Panc1 (cell line): ENCODE results near the gene C11orf52.

Experiments used
- CTCF ChIP-seq: fragments of 450-650 bp; IDR thresholded peaks from 2 replicates; pipeline ENCODE4 v1.5.1; 2017; ENCODE audit warnings: mild to moderate bottlenecking
- POLR2AphosphoS5 ChIP-seq: IDR thresholded peaks from 2 replicates; pipeline ENCODE4 v1.6.1; 2012; ENCODE audit warnings: mild to moderate bottlenecking, low read depth, low read length, moderate library complexity
- SIN3A ChIP-seq: IDR thresholded peaks from 2 replicates; pipeline ENCODE4 v1.6.1; 2012; ENCODE audit warnings: low read depth, mild to moderate bottlenecking, low read length, moderate library complexity, borderline replicate concordance; ENCODE audit not compliant: insufficient read depth

GRCh38 chr11:111870522-111870885 is 48.2 kb upstream of the C11orf52 start:
- no peak for TF ChIP-seq CTCF
- no peak for TF ChIP-seq POLR2AphosphoS5
- no peak for TF ChIP-seq SIN3A
